ENCODE data around the gene PAPPA. TPM values are rescaled to one million over a fixed set of nuclear protein-coding genes. Genes with fewer than 3 reads are reported as not detected.
A peak's percentile ranks its signal among the peaks of the same experiment; 100 is the strongest.

PAPPA gene
- total and polyA plus RNA-seq, 9 of the 15 experiments (the other 6 are each of a cell fraction or from before 2014, with no cell fraction given) = 0.06 to 0.18 (median 0.11) TPM

DNA sequence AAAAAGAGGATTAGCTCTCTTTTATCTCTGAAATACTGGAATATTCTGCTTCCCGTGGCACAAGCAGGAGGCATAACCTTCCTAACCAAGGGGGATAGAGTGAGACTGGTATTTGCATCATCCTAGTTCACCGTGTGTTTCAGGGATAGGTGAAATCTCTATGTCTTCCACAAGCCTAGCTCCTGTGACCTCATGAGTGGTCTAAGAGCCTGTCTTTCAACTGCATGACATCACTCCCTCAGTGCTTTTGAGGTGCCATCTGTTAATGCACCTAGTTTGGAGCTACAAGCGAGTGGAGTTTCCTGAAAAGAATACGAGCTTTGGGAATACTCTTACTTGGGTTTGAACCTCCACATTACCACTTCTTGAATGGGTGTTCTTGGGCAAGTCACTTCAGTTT is 181.8 kb downstream of the PAPPA start (continued):
- TF ChIP-seq RREB1 (CRISPR knock-in tag; IDR thresholded peaks at IDR 0.05) (no peak), ZNF121 (CRISPR knock-in tag; conservative IDR thresholded peaks at IDR 0.05) (no peak), ZNF184 (CRISPR knock-in tag; IDR thresholded peaks at IDR 0.05) (no peak), OTX1 (CRISPR knock-in tag; IDR thresholded peaks at IDR 0.05) (no peak), ATF7 (IDR thresholded peaks at IDR 0.05) (peak; percentile 35; the same call in 1 of the 2 replicates), HCFC1 (IDR thresholded peaks at IDR 0.05; ENCODE audit: low read depth, low read length) (no peak), EP400 (IDR thresholded peaks at IDR 0.05) (no peak), ETV1 (tag; conservative IDR thresholded peaks at IDR 0.05; ENCODE audit: low read depth) (no peak), LEF1 (IDR thresholded peaks at IDR 0.05) (no peak)
